T-helper 2 cell treated with Interferon-gamma antibody and Interleukin-4, amounts not matched to agents 100 ng/mL and 5 ng/mL, for 36 hours (primary cell): Measurements from ENCODE around the gene NEMP1. TPM values are rescaled to one million over a fixed set of nuclear protein-coding genes. Genes with fewer than 3 reads are reported as not detected.
"Not testable (repeated sequence)": the region's sequence is repeated elsewhere in the genome, so short reads cannot be mapped to it uniquely, and the experiment has no call there.

Experiments
- intact Hi-C: fragments of 100-400 bp; cut with micrococcal nuclease; formaldehyde crosslinking; loops from one replicate; pipeline ENCODE4 v1.15.1; 2023
- total RNA-seq: library from RNA; stranded (reverse); gene quantifications from 2 replicates; pipeline ENCODE4 v1.2.3, GENCODE V29; 2022

The NEMP1 gene
- total RNA-seq, 1 donor from 2014 or later, result 48.4 TPM

DNA sequence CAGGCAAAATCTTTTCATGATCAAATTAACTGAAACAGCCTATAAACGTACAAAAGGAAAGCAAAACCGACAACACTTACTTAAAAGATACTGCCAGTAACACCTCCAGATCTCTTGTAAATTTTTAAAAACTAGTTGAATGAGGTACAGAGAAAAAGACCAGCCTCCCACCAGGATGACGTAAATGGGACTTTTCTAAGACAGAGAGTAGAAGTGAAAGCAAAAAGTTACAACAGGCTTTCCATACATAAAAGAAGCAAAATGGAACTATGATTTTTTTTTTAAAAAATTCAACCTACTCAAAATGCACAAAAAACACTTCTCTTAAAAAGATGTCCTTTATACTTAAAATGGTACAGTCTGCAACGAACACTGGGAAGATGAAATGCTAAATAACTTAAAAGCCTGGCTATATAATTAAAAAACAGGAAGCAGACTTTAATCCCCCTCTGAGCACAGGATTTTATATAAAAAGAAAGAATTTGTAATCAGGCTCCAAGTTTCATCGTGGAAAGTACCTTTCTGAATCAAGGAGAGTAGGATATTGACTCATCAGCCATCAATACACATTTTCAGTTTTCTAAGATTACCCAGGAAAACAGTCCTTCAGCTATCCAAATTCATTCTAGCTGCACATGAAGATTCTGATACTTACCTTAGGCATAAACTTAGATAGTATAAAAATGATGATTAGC, 14.5 kb downstream of the NEMP1 start:
- intact Hi-C loops, result loop anchor here (1.0 to 5.0 kb wide), 4 partner anchors 14 to 312 kb away; partner anchors contain the start of genes NEMP1 and PRIM1

DNA sequence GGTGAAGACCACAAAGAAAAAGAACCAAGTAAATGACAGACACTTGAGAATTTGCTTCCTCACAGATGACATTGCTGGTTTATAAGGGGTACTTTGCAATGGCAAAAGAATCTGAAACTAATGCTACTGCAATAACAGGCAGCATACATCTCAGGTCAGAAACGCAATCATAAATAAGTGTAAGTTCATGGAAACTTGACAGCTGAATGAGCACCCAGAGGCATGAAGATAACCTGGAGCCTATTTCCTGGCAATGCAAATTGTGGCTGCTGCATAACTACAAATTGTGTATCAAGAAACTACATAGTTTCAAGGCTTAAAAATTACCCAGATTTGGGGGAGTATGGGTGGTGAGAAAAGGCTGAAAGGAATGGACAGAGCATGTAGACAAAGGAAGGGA, 20.1 kb downstream of the NEMP1 start:
- intact Hi-C loops, result no loop called here

DNA sequence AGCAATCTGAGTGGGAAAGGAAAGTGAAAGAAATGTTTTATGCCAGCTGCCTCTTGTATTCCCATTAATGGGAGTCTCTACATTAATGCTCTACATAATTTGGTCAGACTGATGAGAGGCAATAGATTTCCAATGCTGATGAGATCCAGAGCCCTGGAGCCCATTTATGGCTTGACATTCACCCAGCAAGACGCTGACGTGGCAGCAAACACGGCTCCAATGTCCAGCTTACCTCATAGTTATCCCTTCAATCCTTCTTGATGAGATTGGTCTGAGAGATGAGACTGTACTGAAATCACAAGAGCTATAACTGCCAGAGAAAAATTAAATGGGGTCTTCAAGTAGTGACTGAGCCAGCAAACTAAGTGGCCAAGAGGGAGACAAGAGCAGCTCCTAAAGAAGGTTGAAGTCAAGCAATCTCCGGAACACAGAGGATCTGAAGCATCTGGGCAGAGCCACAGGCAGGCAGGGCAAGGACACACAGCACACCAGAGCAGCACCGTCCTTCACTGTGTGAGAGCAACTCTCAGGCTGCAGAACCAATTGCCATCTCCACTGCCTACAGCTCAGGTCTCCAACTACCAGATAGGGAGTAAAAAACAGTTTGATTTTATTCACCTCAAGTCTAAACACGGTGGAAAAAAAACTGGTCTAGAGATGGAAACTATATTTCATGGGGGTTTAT, 21.4 kb downstream of the NEMP1 start:
- intact Hi-C loops, result no loop called here

DNA sequence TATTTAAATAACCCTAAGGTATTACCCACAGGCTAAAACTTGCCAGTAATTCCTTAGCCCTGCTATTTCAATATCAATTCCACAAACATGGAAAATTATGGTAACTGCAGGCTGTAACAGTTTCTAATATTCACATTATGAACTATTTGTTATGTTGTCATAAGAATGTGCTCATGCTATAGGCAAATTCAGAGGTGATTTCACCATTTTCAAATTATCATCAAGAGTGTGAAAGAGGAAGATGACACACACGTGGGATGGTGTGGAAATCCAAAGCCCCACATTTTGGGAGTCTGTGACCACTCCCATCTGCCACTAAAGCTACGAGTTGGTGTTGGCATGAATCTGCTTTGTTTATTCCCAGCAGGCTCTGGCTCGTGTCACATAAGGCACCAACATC, 22.8 kb downstream of the NEMP1 start:
- intact Hi-C loops, result no loop called here

DNA sequence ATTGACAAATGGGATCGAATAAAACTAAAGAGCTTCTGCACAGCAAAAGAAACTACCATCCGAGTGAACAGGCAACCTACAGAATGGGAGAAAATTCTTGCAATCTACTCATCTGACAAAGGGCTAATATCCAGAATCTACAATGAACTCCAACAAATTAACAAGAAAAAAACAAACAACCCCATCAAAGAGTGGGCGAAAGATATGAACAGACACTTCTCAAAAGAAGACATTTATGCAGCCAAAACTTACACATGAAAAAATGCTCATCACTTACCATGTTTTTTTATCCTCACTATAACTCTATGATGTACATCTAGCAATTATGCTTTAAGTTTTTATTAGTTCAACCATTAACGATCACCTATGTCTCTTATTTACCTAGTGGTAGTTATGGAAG, 24.7 kb downstream of the NEMP1 start:
- intact Hi-C loops, result not testable (repeated sequence)

DNA sequence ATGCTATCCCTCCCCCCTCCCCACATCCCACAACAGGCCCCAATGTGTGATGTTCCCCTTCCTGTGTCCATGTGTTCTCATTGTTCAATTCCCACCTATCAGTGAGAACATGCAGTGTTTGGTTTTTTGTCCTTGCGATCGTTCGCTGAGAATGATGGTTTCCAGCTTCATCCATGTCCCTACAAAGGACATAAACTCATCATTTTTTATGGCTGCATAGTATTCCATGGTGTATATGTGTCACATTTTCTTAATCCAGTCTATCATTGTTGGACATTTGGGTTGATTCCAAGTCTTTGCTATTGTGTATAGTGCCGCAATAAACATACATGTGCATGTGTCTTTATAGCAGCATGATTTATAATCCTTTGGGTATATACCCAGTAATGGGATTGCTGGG, 25.4 kb downstream of the NEMP1 start:
- intact Hi-C loops, result not testable (repeated sequence)

DNA sequence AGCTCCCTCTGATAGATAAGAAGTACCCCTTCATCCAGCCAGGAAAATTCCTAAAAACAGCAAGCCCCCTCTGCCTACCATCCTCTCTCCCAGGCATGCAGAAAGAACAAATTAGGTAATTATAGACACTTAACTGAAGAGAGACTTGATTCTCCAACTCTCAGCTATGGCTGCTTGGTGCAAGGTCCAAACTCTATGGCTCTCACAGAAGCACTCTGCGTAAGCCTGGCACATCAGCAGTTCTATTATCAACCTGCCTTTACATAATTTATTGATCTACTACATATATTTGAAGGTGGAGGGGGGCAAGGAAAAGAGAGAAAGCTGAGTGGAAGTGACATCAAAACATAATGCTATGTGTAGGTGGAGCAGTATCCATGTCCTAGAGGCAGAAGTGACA, 27.6 kb downstream of the NEMP1 start:
- intact Hi-C loops, result no loop called here

DNA sequence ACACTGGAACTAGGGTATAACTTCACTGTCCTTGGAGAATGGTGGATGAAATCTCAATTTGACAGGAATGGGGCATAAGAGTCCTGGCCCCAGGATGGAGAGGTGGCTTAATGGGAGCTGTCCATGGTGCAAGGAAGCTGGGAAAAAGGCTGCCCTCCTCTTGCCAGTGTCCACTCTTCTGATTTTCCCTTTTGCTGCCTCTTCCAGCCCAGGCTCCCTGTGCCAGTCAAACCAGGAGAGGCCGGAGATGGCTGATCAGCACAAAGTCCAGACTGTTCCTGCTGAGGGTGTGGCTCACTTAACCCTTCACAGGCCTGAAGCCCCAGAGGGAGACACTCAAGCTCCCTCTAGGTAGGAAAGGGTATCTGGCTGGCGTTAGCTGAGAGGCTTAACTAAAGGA, 28.7 kb downstream of the NEMP1 start, which contains the start of gene MYO1A:
Gene MYO1A, minus strand, starts transcription at position 240 of the 400 bp plus-strand sequence. CDS start 1,806 bp downstream, outside the sequence.
- intact Hi-C loops, result no loop called here

DNA sequence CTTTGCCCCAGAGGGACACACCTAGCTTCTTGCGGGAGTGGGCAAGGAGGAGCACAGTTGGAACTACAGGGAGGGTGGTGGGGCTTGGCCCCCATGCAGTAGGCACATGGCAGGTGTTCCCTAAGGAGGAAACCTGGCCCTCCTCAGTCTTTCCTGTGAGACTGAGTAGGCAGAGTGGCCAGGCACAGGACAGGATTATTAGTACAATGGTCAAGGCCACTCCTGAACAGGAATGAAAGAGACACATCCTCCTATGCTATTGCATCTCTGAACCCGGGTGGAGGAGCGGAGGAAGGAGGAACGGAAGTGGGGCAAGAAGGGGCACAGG, 29.5 kb downstream of the NEMP1 start:
- intact Hi-C loops, result no loop called here

DNA sequence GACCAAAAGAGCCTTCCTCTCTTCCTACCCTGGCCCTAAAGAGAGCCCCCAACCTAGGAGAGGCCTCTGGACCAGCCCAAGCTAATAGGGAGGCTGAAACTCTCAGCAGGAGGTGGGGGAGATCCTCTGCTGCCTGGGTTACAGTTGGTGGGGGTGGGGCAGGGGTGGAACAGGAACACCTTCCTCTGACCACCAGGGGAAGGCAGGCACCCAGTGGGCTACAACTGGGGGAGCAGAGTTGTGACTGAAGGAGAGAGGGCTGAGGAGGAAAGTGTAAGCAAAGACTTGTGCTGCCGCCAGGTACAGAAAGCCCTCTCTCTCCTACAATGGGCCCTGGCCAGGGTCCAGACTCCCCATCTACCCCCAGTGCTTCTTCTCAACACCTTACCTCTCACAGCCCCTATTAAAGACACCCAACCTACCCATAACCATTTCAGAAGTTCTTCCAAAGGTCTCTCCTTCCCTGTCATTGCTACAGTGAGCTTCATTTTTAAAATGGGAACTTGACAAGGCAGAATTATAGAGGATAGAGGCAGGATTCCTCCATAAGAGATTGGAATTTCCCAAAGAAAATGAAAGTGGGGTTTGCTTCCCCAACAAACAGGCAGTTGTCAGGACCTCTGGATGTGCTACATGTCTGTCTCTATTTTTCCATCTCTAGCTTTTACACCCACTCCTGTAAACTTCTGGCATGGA, 30.0 kb downstream of the NEMP1 start:
- intact Hi-C loops, result no loop called here

DNA sequence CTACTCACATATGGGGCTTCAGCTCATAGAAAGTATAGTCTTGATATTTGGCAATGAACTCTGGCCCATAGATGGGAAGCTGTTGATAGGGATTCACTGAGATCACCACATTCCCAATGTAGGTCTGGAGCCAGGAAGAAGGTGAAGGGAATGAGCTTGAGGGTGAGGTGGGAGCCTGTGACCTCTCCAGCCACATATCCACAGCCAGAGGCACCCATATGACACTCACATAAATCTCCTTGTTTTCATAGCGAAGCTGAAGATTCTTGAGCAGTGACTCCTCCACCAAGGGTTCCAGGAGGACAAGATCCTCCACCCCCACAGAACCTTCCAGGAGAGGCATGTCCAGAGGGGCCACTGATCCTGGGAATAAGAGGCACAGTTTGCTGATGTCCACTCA, 30.6 kb downstream of the NEMP1 start:
- intact Hi-C loops, result no loop called here

DNA sequence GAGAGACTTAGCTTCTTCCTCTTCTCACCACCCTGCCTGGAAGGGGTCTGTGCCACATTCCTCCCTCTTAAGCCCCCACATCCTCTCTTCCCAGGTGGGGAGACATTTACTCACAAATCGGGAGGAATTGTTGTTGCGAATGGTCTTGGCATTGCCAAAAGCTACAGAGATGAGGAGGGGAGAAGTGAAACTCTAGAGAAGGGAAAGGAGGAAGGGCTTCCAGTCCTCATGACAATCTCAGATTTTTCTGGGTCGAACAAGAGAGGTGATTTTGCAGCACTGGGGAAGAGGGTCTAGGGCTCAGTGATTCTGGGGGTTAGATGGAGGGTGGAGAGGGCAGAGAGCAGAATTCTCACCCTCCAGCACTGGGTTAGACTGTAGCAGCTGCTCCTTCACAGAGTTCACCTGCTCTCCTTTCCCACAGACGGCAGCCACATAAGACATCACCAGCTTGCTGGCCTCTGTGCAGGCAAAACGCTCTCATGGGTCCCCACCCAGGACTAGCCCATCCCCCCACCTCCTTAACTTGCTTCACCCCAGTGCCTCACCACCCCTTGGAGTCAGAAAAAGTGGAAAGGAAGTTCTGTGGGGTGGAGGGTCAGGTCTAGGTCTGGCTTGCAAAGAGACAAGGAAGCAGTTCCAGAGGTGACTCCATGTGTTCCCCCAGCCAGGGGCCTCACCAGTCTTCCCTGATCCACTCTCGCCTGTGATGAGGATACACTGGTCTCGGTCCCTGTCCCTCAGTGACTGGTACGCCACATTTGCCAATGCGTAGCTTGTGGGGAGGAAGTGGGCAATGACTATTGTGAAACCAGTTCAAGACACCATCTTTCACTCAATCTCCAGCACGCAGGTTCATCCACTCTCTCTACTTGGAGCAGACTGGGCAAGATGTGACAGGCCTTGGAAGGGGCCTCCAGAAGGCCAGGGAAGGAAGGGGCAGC, 31.4 kb downstream of the NEMP1 start:
- intact Hi-C loops, result no loop called here

DNA sequence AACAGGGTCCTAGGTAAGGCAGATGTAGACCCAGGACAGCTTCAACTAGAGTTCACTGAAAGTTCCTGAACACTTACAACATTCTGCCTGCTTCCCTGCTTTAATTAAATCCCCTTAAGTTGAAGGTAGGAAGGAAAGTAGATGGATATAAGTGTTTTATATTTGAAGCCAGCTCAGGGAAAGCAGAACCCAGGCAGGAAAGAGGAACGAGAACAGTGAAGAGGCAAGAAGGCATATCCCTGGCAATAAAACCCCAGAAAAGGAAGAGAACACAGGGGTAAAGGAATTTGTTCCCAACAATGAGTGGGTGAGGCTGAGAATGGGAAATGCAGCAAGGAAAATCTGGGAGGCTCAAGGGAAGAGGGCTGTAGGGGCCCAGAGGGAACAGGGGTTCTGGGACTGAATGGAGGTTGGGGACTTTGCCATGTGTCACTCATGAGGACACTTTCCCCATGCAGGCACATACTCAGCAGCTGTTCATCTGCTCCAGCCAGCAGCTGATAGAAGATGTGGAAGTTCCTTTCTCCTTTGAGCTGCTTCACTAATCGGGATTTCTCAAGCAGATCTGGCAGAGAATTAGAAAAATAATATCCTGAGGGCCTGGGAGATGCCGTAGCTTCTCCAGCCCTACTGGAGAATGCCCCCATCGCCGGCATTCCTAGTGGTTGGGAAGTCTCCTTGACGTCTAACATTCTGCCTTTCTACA, 32.4 kb downstream of the NEMP1 start:
- intact Hi-C loops, result no loop called here

DNA sequence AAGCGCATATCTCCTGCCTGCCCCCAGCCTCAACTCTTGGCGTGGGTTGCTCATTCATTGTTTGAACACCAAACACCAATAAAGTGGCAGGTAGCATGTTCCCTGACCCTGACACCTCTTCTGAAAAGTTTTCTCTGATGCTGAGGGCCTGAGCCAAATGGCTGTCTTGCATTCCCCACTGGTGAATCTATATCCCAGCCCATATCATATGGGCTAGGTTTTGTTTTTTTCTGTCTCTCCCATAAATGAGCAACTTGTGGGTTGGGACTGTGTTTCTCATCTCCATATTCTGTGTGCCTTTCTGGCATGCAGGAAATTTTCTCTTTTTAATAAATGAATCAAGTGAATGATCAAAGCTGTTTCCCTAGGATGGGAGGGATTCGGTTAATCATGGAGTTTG, 33.7 kb downstream of the NEMP1 start:
- intact Hi-C loops, result no loop called here

DNA sequence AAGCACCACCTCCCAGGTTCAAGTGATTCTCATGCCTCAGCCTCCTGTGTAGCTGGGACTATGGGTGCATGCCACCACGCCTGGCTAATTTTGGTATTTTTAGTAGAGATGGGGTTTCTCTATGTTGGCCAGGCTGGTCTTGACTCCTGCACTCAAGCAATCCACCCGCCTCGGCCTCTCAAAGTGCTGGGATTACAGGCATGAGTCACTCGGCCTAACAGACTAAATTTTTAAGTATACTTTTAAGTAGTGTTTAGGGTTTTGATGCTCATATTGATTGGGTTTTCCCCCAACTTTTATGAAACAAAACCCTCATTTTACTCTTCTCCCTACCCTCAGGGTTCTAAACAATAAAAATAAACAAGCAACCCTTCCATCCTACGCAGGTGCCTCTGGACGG, 34.1 kb downstream of the NEMP1 start:
- intact Hi-C loops, result no loop called here

DNA sequence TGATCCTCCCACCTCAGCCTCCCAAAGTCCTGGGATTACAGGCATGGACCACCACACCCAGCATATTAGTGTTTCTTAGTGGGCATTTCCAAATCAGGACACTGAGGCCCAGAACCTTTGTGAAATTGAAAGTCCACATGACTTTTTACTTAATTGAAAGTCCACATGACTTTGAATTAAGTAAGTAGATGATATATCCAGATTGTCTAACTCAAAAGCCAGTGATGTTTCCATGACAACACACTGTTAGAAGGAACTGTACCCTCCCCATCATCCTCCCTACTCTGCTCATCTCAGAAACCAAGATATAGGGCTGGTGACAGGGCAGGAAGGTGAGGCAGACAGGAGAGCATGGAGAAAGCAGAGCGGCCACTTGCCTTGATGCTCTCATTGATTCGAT, 35.9 kb downstream of the NEMP1 start:
- intact Hi-C loops, result no loop called here

DNA sequence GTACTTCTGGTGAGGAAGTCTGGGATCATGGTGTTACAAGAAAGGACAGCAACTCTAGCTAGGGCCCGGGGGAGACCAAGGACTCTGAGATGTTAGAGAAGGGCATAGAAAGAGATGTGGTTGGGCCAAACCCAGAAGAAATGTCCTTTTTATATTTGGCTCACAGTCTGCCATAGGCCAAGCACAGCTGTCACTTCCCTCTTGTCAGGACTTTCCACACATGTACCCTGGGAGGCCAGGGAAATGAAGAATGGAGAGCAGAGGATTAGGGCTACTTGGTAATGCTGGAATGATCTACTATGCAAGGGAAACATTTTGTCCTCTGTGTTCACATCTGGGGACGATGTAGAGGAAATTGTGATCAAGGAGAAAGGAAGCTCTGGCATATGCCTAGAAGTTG, 37.8 kb downstream of the NEMP1 start:
- intact Hi-C loops, result no loop called here

DNA sequence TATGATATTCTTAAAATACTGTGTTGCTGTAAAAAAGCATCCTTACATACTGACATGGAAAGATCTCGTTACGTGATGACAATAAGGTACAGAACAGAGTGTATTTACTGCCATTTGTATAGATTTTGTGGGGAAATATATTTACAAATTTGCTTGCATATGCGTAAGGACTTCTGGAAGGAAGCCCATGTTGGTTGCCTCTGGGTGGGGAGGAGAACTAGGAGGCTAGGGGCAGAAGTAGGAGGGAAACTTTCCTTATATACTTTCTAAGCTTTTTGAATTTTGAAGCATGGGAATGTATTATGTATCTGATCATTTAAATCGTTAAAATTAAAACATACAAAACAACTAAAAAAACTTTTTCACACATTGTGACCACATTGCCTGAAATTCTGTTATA, 38.4 kb downstream of the NEMP1 start:
- intact Hi-C loops, result no loop called here

DNA sequence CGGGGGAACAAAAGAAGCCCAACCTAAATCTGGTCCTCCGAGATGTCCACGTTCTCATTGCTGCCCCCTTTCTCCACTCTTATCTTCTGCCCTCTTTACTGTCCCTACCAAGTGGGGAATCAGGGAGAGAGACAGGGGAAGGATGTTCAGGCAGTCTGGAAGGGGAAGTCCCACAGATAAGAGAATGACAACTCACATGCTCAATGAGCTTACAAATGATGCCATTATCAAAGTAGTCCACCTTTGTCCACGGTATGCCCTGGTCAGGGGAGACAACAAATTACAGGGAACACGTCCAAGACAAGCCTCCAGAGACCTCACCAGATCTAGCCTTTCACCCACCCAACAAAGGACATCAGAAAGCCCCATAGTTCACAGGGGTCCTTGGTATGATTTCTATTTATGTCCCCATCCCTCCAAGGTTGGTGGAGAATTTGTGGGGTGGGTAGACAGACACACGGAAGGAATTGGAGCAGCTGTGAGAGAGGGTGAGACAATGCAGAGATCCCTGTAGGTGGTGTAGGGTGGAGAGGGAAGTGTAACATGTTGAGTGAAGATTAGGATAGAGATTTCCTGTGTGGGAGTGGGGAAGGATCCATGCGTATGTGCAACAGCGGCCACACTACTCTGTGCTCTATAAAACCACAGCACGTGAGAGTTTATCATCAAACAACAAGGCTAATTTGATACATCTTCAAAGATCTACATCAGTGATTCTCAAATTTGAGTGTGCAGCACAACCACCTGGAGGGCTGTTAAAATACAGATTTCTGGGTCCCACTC, 39.4 kb downstream of the NEMP1 start:
- intact Hi-C loops, result no loop called here

DNA sequence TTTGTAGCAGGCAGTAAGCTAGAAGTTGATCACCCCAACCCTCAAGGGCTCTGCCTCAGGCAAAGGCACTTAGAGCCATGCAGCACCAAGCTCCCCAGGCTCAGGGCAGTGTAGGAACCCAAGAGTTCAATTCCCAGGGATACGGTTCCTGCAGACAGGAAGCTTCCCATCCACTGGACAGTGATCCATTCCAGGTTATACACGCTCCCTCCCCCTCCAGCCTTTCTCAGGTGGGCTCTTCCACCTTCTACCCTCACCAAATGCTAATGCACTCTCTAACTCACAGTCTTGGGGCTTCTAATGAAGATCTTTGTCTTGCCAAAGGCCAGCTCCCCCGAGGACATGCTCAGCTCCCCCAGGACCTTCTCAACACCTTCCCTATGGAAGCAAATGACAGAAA, 41.3 kb downstream of the NEMP1 start:
- intact Hi-C loops, result no loop called here
